Adrenal gland (tissue), 19 donors: ENCODE measurements around the gene DIAPH1. TPM values are rescaled to one million over a fixed set of nuclear protein-coding genes. Genes with fewer than 3 reads are reported as not detected.
A peak's percentile ranks its signal among the peaks of the same experiment; 100 is the strongest.

Experiments
- DNase-seq, 7 donors: peaks; one replicate each; pipeline ENCODE4 v3.0.0-alpha.2; 2019 to 2020
- H3K27ac ChIP-seq, 5 donors: fragments of 200-600 bp; sonication (generic) in 4 of 5; 1 replicate in 3 of 5; 2 replicates in 2 of 5; pipeline versions ENCODE4 v1.5.1 to v1.8.0; 2016 to 2020; ENCODE audit warnings: mild to moderate bottlenecking in 1 of 5
- H3K27me3 ChIP-seq: fragments of 200-600 bp; 2 replicates; pipeline ENCODE4 v1.8.0; 2021
- H3K36me3 ChIP-seq, 2 donors: fragments of 200-600 bp; replicated peaks in 1 of 2; 1 replicate in 1 of 2; 2 replicates in 1 of 2; pipeline versions ENCODE4 v1.5.1 to v1.8.0; 2018 to 2022
- H3K4me1 ChIP-seq, 2 donors: fragments of 200-600 bp; replicated peaks in 1 of 2; 1 replicate in 1 of 2; 2 replicates in 1 of 2; pipeline versions ENCODE4 v1.5.1 to v1.8.0; 2018 to 2021
- H3K4me3 ChIP-seq, 4 donors: fragments of 200-600 bp; sonication (generic) in 3 of 4; one replicate each; pipeline ENCODE4 v1.5.1; 2016 to 2018
- H3K9me3 ChIP-seq, 3 donors: fragments of 200-600 bp; sonication (generic) in 1 of 3; replicated peaks in 1 of 3; 1 replicate in 2 of 3; 2 replicates in 1 of 3; pipeline versions ENCODE4 v1.5.1 to v1.8.0; 2016 to 2021
- CTCF ChIP-seq, 6 experiments: fragments of 450-650 bp in 4 of 6; fragments of 200-600 bp in 2 of 6; sonication (generic) in 1 of 6; IDR thresholded peaks; 1 replicate in 5 of 6; 2 replicates in 1 of 6; pipeline versions ENCODE4 v1.5.1 to v1.8.0; 2016 to 2021; ENCODE audit warnings: antibody characterized with exemption in 6 of 6, mild to moderate bottlenecking in 2 of 6, moderate library complexity in 1 of 6
- POLR2A ChIP-seq, 2 donors: fragments of 450-650 bp; IDR thresholded peaks; one replicate each; pipeline ENCODE4 v1.6.1; 2017; ENCODE audit warnings: antibody characterized with exemption in 2 of 2, mild to moderate bottlenecking in 2 of 2, moderate library complexity in 1 of 2
- WGBS, 4 donors: extraction: QIAGEN DNeasy Blood & Tissue Kit in 2 of 4; methylation state at CpG; one replicate each; pipeline versions ENCODE4 v1.1.5 to v1.1.7; 2013 to 2017; 5-methylcytosine and 5-hydroxymethylcytosine counted together
- intact Hi-C, 2 donors: fragments of 100-400 bp; cut with DNase I; formaldehyde crosslinking; loops; one replicate each; pipeline versions ENCODE4 v1.14.1 to v1.15.0; 2022 to 2023
- long read RNA-seq, 10 donors: library from polyadenylated mRNA in 3 of 10; unstranded in 2 of 10; stranded (forward) in 1 of 10; transcript quantifications; one replicate each; pipeline ENCODE4 v2.0.0 and lab custom pipeline, GENCODE V29; 2021 to 2026
- polyA plus RNA-seq, 3 donors: library from polyadenylated mRNA; stranded (reverse); fragments of 200-250 nt in 2 of 3; fragments of 350-450 nt in 1 of 3; fragmentation: Illumina TruSeq in 1 of 3; extraction: RNeasy Lipid Tissue Mini Kit (QIAGEN cat#74804) in 1 of 3; gene quantifications; one replicate each; pipeline ENCODE4 v1.2.3, GENCODE V29; 2013 to 2014
- total RNA-seq, 9 donors: library from RNA; depleted of rRNA in 4 of 9; stranded (reverse); fragments of >200 nt in 4 of 9; fragments of 120-200 nt in 1 of 9; fragmentation: NEBNext Ultra II Directional in 1 of 9; extraction: Animal tissue kit (Norgen Biotek cat#: 25700) in 1 of 9; gene quantifications; one replicate each; pipeline versions ENCODE4 v1.1.0 to v1.2.4, GENCODE V29; 2013 to 2023
- donor health status: healthy with polysubstance abuse.
- donor health status: Bipolar disorder and iron deficiency.
- donor health status: DM: yes; HTN: yes; CAD: no.
- donor health status: DM: no; HTN: no; CAD: no.
- donor health status: DM: no; HTN: no; CAD: no.
- donor health status: DM: yes; HTN: yes; CAD: no.

DIAPH1 gene
- 10 to 100 TPM; 17.8 to 91.2 (median 54.0) TPM for total RNA-seq
- 10 to 100 TPM; 30.4 to 35.3 (median 35.0) TPM for polyA plus RNA-seq
- long read RNA-seq, donor 1: 0 reads
- long read RNA-seq, donor 2: 0 reads
- long read RNA-seq, donor 3: 0 reads
- long read RNA-seq, donor 4, partial matches to known transcripts: 7 of 10 reads
- long read RNA-seq, donor 4, other reads (novel, unspliced or antisense): 3 of 10 reads
- long read RNA-seq, donor 5, partial matches to known transcripts: 8 of 55 reads
- long read RNA-seq, donor 5, other reads (novel, unspliced or antisense): 43 of 55 reads
- long read RNA-seq, donor 6, partial matches to known transcripts: 2 of 6 reads
- long read RNA-seq, donor 6, other reads (novel, unspliced or antisense): 4 of 6 reads
- long read RNA-seq, donor 7: 0 reads
- long read RNA-seq, donor 8: 0 reads
- long read RNA-seq, donor 9: 0 reads
- long read RNA-seq, donor 10: 0 reads

- 1 to 22% (median 8%) methylated on average over 4 to 70 of the region's 70 CpGs for WGBS, 4 donors
- peak; percentile 95 to 99 (median 96) for TF ChIP-seq CTCF (IDR thresholded peaks at IDR 0.05)
- TF ChIP-seq POLR2A (IDR thresholded peaks at IDR 0.05): peak; percentile 53 to 97
- peak; percentile 98 to 99 (median 98) for DNase-seq
- intact Hi-C loops: no loop called here
- peak within 1 kb of the TSS; percentile 49 to 81 (median 59) for H3K4me3 ChIP-seq
- H3K36me3 ChIP-seq: peaks cover 0 to 41% of the 10 kb centered on the region in 2 donors
- H3K27me3 ChIP-seq: no peaks in the 10 kb centered on the region
- H3K27ac ChIP-seq: peak within 1 kb of the TSS; percentile 82 to 92 (median 92)
- H3K9me3 ChIP-seq: no peaks in the 10 kb centered on the region
- H3K4me1 ChIP-seq: peaks cover 13 to 29% of the 10 kb centered on the region in 2 donors
Observed at GRCh38 chr5:141618804-141619554, at the start of gene DIAPH1. DIAPH1 (minus strand) TSS chr5:141619000; CDS start chr5:141618914, 86 bp downstream.

DNA sequence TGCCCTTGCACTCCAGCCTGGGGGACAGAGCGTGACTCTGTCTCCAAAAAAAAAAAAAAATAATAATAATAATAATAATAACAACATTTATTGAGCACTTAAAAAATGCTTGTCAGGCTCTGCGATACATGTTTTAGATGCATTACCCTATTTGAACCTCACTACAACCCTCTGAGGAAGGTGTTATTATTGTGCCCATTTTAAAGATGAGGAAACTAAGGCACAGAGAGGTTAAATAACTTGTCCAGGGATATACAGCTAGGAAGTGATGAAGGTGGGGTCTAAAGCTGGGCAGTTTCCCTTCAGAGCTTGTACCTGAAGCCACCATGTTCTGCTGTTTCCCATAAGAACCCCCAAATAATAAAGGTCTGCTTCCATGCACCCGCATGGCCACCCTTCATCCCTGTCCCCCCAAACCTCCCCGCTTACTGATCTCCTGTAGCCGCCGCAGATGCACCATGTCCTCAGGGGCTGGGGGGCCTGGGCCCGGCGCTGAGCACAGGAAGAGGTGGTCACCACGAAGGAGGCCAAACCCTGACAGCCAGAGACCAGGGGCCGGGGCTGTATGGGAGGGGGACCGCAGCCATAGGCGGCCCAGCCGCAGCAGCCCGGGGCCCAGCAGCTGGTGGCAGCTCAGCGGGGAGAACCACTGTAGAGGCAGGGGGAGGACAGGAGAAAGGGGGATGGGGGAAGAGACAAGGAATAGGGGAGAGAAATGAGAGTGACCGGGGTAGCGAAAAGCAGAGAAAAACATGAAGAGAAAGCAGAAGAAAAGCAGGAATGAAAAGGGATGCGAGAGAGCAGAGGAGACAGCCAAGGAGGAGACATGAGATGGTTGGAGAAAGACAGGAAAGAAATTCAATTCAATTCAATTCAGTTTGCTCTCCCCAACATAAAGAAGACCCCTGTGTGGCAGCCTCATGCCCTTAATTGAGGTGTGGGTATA, 47.5 kb upstream of the DIAPH1 start:
- intact Hi-C loops: no loop called here
- no peak for DNase-seq

DNA sequence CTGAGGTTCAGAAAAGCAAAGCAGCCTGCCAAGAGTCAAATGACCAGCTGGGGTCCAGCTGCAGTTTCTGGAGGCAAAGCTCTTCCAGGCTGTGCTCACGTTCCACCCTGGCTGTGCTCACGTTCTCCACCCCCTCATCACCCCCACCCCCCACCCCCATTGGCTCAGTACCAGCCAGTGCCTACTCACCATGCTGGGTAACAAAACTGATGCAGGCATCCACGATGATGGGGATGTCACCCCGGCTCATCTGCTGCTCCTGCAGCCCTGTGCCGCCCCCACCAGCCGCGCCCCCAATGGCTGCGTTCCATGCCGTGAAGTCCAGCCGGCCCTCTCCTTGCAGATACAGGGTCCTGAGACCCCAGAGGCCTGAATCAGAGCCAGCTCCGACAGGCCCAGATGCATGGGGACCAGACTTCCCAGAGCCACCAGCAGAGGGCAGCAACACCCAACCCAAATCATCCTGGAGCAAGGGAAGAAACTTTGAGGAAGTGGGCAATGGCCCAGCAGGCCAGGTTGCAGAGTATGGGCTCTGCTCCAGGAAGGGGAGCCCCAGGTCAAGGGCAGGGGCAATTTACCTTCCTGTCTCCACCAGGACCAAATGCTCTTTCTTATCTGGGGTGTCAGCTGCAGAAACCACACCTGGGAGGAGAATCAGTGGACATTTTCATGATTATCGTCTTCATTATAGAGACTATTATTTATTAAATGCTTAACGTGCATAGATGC, 46.1 kb upstream of the DIAPH1 start:
- H3K9me3 ChIP-seq: no peaks in the 10 kb centered on the region
- H3K27me3 ChIP-seq: no peaks in the 10 kb centered on the region
- no peaks in the 10 kb centered on the region for H3K36me3 ChIP-seq
- WGBS, 4 donors: 27 to 30% (median 28%) methylated on average over 4 to 13 of the region's 13 CpGs
- no peak overlapping the region for H3K27ac ChIP-seq
- no peak overlapping the region for H3K4me3 ChIP-seq
- TF ChIP-seq POLR2A (IDR thresholded peaks at IDR 0.05) (no peak), CTCF (IDR thresholded peaks at IDR 0.05) (peak; percentile 68 to 88 (median 84))
- no peaks in the 10 kb centered on the region for H3K4me1 ChIP-seq
- DNase-seq: peak; percentile 71 to 90 (median 77)
- intact Hi-C loops: no loop called here

More for the DNA sequence above, 47.5 kb upstream of the DIAPH1 start:
- TF ChIP-seq POLR2A (IDR thresholded peaks at IDR 0.05) (no peak), CTCF (IDR thresholded peaks at IDR 0.05) (no peak)
- Histone ChIP-seq H3K27ac (no peak overlapping the region), H3K36me3 (no peaks in the 10 kb centered on the region), H3K9me3 (no peaks in the 10 kb centered on the region), H3K4me1 (no peaks in the 10 kb centered on the region), H3K4me3 (no peak overlapping the region), H3K27me3 (no peaks in the 10 kb centered on the region)
- WGBS, 4 donors: 89 to 91% (median 90%) methylated on average over 15 to 18 of the region's 18 CpGs
